ENCODE data around the gene SPRED3. TPM values are rescaled to one million over a fixed set of nuclear protein-coding genes. Genes with fewer than 3 reads are reported as not detected.

The SPRED3 gene
- total RNA-seq, 1 experiment from 2014 or later = 1.7 TPM

- in situ Hi-C loops (cut with HindIII; ENCODE audit: low pct_unique_long_range_greater_than_20kb, low sequenced_read_pairs) = no loop called here
- DNase-seq (ENCODE audit: low read depth) = no peak
Measured at GRCh38 chr19:38386971-38387549, 1.4 kb upstream of the SPRED3 start.

- DNase-seq (ENCODE audit: low read depth) = peak; percentile 93
- in situ Hi-C loops (cut with HindIII; ENCODE audit: low pct_unique_long_range_greater_than_20kb, low sequenced_read_pairs) = no loop called here
Measured at GRCh38 chr19:38387550-38388348, 748 bp upstream of the SPRED3 start, which contains the start of gene GGN. Gene GGN, minus strand, starts transcription at chr19:38388034. Its CDS starts 773 bp downstream, at chr19:38387261.

DNA sequence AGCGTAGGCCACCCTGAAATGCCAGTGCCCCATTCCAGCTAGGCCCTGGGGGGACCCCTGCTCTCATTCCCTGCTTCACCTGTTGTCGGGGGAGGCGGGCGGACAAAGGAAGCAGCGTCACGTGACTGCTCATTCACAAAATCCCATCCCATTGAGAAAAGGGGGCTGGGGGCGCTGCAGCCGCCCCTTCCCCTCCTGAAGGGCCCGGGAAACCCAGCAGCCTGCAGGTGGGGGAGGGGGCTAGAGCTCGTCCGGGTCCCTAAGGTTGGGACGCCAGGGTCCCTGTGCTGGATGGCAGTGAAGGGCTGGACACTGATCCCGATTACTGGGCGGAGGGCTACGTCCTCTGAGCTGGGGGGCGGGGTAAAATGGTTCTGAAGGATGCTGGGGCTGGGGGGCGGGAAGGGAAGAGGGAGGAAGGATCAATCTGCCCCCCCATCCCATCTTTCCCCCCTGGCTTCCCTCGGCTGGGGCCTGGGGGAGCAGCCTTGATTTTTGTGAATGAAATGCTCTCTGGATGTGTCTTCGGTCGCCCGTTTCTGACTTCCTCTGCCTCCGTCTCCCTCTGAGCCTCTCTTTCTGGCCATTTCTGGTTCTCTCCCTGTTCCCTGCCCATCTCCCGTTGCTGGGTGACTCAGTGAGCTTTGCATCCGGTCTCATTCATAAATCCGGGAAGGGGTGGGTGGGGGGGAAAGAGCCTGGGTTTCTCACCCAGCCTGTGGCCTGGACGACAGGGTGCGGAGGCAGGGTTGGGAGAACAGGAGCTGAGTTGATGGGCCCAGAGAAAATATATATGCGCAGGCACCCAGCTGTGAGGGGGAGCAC lies 816 bp downstream of the SPRED3 start:
- in situ Hi-C loops (cut with HindIII; ENCODE audit: low pct_unique_long_range_greater_than_20kb, low sequenced_read_pairs) = no loop called here
- DNase-seq (ENCODE audit: low read depth) = no peak

GRCh38 chr19:38389957-38390924 lies 1.7 kb downstream of the SPRED3 start:
- in situ Hi-C loops (cut with HindIII; ENCODE audit: low pct_unique_long_range_greater_than_20kb, low sequenced_read_pairs) = no loop called here
- DNase-seq (ENCODE audit: low read depth) = no peak

- DNase-seq (ENCODE audit: low read depth) = no peak
- in situ Hi-C loops (cut with HindIII; ENCODE audit: low pct_unique_long_range_greater_than_20kb, low sequenced_read_pairs) = no loop called here
Measured at GRCh38 chr19:38391911-38392464, 3.5 kb downstream of the SPRED3 start.

DNA sequence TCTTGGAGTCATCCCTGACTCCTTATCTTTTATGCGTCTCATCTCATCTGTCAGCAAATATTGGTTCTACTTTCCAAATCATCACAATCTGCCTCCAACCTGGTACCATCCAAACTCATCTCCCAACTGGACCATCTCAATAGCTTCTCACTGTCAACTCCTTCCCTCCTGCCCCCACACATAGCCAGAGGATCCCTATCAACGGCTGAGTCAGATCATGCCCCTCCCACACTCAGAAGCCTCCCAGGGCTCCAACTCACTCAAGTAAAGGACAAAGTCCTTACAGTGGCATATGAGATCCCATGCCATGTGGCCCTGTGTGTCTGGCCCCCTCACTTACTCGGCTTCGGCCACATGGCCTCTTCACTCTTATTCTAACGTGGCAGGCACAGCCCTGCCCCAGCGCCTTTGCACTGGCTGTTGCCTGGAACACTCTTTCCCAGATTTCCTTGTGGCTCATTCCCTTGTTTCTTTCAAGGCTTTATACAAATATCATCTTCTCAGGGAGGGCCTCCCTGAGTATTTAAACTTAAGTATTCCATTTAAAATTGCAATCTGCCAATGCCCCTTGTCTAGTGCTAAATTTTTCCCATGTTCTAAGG lies 4.3 kb downstream of the SPRED3 start:
- DNase-seq (ENCODE audit: low read depth) = peak; percentile 56
- in situ Hi-C loops (cut with HindIII; ENCODE audit: low pct_unique_long_range_greater_than_20kb, low sequenced_read_pairs) = no loop called here

- DNase-seq (ENCODE audit: low read depth) = no peak
- in situ Hi-C loops (cut with HindIII; ENCODE audit: low pct_unique_long_range_greater_than_20kb, low sequenced_read_pairs) = no loop called here
Measured at GRCh38 chr19:38394488-38394887, 6.0 kb downstream of the SPRED3 start.

DNA sequence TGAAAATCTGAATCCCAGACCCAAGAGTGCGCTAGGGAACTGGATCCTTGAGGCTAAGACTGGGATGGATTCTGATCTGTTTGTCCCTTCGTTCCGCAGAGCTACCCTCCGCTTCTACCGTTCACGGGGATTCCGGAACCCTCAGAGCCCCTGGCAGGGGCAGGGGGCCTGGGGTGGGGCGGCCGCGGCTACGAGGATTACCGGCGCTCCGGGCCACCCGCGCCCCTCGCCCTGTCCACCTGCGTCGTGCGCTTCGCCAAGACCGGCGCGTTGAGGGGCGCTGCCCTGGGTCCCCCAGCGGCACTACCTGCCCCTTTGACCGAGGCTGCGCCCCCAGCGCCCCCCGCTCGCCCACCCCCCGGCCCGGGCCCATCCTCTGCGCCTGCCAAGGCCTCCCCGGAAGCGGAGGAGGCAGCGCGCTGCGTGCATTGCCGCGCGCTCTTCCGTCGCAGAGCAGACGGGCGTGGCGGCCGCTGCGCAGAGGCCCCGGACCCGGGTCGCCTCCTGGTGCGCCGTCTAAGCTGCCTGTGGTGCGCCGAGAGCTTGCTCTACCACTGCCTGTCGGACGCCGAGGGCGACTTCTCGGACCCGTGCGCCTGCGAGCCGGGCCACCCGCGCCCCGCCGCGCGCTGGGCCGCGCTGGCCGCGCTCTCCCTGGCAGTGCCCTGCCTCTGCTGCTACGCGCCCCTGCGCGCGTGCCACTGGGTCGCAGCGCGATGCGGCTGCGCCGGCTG lies 7.1 kb downstream of the SPRED3 start:
- in situ Hi-C loops (cut with HindIII; ENCODE audit: low pct_unique_long_range_greater_than_20kb, low sequenced_read_pairs) = no loop called here
- DNase-seq (ENCODE audit: low read depth) = no peak

GRCh38 chr19:38399081-38399480 lies 10.6 kb downstream of the SPRED3 start:
- in situ Hi-C loops (cut with HindIII; ENCODE audit: low pct_unique_long_range_greater_than_20kb, low sequenced_read_pairs) = no loop called here
- no peak for DNase-seq (ENCODE audit: low read depth)

DNA sequence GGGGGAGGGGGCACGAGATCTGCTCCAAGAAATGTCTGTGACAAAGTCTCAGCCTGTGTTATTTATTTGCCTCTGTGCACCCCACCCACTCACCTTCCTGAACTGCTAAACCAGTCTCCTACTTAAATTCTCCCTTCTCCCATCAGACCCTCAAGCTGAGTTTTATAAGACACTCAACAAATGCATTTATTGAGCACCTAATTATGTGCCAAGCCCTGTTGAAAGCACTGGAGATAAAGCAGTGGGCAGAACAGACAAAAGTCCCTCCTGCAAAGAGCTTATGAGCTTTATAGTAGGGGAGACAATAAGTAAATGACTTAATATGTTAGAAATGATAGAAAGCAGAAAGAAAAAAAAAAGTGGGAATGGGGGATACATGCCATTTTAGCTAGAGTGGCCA lies 11.0 kb downstream of the SPRED3 start:
- no peak for DNase-seq (ENCODE audit: low read depth)
- in situ Hi-C loops (cut with HindIII; ENCODE audit: low pct_unique_long_range_greater_than_20kb, low sequenced_read_pairs) = no loop called here

GRCh38 chr19:38400361-38400760 lies 11.9 kb downstream of the SPRED3 start:
- in situ Hi-C loops (cut with HindIII; ENCODE audit: low pct_unique_long_range_greater_than_20kb, low sequenced_read_pairs) = no loop called here
- no peak for DNase-seq (ENCODE audit: low read depth)

DNA sequence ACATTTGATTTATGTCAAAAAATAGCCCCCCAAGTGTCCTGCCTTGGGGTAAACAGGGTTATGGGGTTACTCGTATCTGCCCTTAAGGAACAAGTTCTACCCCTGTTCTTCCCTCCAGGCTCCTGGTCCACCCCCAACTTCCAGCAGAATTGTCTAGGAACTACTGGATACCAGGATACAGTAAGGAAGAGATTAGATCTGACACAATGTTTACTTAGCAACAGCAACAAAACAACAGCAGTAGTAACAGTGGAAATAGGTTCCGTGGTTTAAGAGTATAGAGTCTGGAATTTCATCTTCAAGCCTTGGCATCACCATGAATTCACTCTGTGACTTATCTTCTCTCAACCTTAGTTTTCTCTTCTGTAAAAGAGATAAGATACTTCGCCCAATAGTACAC lies 12.7 kb downstream of the SPRED3 start:
- DNase-seq (ENCODE audit: low read depth) = peak; percentile 26
- in situ Hi-C loops (cut with HindIII; ENCODE audit: low pct_unique_long_range_greater_than_20kb, low sequenced_read_pairs) = no loop called here

- no peak for DNase-seq (ENCODE audit: low read depth)
- in situ Hi-C loops (cut with HindIII; ENCODE audit: low pct_unique_long_range_greater_than_20kb, low sequenced_read_pairs) = no loop called here
Measured at GRCh38 chr19:38402623-38402966, 14.1 kb downstream of the SPRED3 start.

DNA sequence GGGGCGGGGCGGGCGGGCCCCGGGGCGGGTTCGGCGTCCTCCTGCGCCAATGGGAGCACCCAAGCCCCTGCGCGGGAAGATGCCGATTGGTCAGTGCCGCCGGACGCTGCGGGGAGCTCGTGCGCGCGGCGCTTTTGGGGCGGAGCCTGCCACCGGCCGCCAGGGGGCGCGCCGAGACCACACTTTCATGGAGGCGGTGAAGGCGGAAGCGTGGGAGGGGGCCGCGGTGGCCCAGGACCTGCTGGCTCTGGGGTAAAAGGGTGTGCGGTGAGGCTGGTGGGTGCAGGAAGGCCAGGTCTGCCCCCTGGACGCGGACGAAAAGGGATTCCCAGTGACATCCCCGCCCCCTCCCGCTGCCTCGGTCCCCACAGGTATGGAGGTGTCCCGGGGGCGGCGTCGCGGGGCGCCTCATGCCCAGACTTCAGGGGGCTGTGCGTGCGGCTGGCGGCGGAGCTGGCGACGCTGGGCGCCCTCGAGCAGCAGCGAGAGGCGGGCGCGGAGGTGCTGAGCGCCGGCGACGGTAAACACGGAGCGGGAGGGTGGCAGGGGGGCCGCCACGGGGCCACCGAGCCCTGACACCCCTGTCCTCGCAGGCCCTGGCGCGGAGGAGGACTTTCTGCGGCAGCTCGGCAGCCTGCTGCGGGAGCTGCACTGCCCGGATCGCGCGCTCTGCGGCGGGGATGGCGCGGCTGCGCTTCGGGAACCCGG lies 14.6 kb downstream of the SPRED3 start, which contains the start of gene FAM98C:
Gene FAM98C (plus strand): TSS at position 127 of the 708 bp plus-strand sequence. CDS start 61 bp downstream, at position 188.
- in situ Hi-C loops (cut with HindIII; ENCODE audit: low pct_unique_long_range_greater_than_20kb, low sequenced_read_pairs) = no loop called here
- peak; percentile 98 for DNase-seq (ENCODE audit: low read depth)

GRCh38 chr19:38404858-38405257 lies 16.4 kb downstream of the SPRED3 start:
- in situ Hi-C loops (cut with HindIII; ENCODE audit: low pct_unique_long_range_greater_than_20kb, low sequenced_read_pairs) = no loop called here
- DNase-seq (ENCODE audit: low read depth) = no peak

- no peak for DNase-seq (ENCODE audit: low read depth)
- in situ Hi-C loops (cut with HindIII; ENCODE audit: low pct_unique_long_range_greater_than_20kb, low sequenced_read_pairs) = no loop called here
Measured at GRCh38 chr19:38405276-38405675, 16.8 kb downstream of the SPRED3 start.
